Pons (tissue), 1 donor: ENCODE data around the gene GPC1.
"Not testable (repeated sequence)": the region's sequence is repeated elsewhere in the genome, so short reads cannot be mapped to it uniquely, and the experiment has no call there.

Experiments
- DNase-seq: peaks from one replicate; pipeline ENCODE4 v3.0.0-alpha.2; 2016; ENCODE audit warnings: low spot score

Gene GPC1

DNA sequence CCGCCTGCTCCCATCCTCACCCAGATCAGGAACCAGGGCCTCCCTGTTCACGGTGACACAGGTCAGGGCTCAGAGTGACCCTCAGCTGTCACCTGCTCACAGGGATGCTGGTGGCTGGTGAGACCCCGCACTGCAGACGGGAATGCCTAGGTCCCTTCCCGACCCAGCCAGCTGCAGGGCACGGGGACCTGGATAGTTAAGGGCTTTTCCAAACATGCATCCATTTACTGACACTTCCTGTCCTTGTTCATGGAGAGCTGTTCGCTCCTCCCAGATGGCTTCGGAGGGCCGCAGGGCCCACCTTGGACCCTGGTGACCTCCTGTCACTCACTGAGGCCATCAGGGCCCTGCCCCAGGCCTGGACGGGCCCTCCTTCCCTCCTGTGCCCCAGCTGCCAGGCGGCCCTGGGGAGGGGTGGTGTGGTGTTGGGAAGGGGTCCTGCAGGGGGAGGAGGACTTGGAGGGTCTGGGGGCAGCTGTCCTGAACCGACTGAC is 31.7 kb downstream of the GPC1 start:
- no peak for DNase-seq

DNA sequence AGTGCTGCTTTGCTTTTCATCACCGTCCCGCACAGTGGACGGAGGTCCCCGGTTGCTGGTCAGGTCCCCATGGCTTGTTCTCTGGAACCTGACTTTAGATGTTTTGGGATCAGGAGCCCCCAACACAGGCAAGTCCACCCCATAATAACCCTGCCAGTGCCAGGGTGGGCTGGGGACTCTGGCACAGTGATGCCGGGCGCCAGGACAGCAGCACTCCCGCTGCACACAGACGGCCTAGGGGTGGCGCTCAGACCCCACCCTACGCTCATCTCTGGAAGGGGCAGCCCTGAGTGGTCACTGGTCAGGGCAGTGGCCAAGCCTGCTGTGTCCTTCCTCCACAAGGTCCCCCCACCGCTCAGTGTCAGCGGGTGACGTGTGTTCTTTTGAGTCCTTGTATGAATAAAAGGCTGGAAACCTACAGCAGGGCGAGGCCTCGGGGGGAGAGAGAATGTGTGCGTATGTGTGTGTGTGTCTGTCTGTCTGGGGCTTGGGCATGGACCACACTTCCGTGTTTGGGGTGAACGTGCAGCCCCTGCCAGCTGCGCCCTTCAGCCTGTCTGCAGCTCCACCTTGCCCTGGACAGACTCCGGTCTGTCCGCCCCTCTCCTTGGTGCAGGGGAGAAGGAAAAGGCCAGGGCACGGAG is 32.3 kb downstream of the GPC1 start:
- DNase-seq: no peak

DNA sequence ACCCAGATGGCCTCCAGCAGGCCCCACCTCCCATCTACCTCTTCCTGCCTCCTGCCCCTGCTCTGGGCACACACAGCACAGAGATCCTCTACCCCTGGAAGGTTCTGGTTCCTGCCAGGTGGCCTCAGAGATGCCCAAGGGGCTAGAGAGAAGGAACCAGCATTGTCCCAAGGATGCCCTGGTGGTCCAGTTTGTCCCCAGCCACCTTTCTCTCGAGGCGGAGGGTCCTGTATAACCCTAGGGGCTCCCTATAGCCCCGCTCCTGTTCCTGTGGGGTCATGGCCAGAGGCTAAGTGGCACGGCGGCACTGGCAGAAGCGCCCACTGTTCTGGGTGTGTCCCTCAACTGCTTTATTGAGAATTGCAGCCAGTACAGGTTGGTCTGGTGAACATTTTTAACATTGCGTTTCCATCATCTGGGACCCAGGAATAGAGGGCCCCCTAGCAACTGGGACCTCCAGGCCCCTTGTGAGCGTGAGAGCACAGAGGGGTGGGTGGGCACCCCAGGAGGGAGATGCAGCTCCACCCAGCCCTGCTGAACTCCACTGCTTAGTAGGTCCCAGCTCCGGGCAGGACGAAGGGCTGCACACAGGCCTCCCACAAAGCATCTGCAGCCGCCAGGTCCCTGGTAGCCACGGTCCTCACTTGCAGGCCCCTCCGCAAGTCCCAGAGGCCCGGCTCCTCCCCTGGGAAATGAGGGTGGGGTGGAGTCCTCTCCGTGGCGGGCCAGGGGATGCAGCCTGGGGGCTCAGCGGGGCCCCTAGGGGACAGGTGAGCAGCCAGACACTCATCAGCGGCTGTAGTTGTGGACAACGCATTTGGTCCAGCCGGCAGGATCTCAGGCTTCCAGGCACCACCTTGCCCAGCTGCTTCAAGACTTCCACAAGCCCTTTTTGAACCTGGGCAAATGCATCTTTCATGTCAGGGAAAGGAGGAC is 33.1 kb downstream of the GPC1 start:
- no peak for DNase-seq

DNA sequence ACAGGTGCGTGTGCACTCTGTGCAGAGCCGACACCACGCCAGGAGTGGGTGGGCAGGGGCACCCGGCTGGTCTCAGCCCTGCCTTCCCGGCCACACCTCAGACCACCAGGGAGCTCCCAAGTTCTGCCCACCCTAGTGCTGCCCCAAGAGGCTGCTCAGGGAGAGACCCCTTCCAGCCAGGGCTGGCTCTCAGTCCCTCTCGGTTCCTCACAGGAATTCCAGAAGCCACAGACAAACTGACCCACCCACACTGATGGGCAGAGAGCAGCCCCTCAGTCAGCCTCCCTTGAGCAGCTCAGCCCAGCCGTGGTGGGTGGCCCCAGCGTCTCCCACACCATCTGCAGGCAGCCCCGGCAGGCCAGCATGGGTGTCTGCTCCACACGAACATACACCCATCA is 33.8 kb downstream of the GPC1 start:
- DNase-seq: no peak

DNA sequence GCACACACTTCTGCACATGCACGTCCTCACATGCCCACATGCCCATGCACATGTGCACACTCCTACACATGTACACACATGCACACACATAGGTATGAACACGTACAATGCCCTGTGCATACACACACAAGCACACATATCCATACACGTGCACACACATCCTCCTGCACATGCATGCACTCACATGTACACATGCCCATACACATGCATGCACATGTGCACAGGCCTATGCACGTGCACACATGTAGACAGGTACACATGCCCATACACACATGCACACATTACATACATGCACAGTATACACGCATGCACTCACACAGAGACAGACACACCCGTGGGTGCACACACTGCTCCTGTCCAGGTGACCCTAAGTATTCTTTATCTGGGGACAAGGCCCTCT is 34.3 kb downstream of the GPC1 start:
- no peak for DNase-seq

DNA sequence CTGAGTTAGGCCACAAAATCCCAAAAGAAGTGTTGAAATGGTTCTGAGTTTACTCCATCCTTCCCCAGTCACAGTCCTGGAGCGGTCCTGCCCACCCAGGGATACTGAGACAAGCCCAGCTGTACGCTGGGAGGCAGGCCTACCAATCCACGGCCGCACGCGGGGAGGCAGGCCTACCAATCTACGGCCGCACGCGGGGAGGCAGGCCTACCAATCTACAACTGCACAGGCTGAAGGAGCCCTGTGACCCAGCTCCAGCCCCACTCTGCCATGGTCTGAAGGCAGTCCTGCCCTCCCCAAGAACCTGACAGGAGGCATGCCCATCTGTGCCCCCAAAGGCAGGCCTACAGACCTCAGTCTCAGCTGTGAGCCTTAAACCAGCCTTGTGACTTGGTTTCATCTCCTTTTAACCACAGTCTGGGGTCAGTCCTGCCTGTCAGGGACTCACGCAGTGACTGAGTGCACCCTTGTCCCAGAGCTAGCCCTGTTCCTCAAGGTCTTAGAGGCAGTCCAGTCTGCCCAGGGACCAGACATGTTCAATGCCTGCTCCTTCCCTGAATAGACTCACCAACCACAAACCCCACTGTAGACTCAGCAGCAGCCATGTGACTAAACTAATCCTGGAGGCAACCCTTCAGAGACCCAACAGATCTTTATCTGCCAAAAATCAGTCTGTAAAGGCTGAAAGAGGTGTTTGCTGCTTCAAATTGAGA is 36.8 kb downstream of the GPC1 start:
- no peak for DNase-seq

DNA sequence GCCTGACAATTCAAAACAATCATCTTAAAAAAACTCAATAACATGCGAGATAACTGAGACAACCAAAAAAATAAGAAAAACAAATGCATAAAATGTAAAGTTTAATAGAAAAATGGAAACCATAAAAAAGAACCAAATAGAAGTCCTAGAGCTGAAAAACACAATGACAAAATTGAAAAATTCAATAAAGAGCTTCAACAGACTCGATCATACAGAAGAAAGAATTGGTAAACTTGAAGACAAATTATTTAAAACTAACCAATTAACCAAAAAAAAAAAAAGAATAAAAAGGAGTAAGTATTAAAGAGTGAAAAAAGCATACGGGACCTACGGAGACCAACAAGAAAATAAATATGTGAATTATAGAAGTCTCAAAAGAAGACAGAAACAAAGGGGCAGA is 37.7 kb downstream of the GPC1 start:
- DNase-seq: no peak

DNA sequence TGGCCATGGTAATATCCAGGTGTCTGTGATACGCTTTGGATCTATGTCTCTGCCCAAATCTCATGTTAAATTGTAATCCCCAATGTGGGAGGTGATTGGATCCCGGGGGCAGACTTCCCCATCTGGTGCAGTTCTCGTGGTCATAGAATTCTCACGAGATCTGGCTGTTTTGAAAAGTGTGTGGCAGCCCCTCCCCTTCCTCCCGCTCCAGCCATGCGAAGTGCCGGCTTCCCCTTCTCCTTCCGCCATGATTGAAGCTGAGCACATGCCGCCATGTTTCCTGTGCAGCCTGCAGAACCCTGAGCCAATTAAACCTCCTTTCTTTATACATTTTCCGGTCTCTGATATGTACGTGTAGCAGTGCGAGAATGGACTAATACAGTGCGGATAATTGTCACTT is 42.5 kb downstream of the GPC1 start:
- no peak for DNase-seq

DNA sequence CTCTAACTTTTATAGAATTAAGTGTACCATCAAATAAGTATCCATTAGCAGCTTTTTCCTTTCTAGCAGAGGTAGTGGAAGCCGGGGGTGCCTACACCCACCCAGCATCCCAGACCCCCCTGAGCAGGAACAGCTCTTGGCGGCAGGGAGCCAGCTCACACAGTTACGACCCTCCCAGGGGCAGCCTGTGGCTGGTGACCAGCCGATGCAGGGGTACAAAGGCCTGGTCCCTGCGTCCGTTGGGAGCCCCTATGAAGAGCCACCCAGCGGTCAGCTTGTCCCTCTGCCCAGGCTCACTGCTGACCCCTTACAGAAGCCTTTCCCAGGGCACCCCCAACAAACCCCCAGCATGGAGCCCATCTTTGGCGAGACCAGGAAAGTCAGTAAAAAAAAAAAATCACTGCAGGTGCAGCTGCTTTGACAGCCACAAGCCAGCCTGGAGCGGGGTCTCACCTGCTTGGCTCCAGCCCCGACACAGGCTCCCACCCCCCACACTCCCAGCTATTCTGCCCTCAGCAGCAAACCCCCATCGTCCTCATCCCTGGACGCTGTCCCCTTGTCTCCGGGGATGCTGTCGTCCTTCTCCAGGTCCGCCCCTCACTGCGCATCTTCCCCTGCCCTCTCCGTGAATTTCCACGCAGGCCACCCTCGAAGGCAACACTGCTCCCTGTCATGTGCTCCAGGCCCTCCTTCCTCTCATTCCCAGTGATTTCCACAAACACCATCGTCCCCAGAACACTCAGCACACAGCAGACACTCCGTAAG is 43.1 kb downstream of the GPC1 start:
- DNase-seq: no peak

DNA sequence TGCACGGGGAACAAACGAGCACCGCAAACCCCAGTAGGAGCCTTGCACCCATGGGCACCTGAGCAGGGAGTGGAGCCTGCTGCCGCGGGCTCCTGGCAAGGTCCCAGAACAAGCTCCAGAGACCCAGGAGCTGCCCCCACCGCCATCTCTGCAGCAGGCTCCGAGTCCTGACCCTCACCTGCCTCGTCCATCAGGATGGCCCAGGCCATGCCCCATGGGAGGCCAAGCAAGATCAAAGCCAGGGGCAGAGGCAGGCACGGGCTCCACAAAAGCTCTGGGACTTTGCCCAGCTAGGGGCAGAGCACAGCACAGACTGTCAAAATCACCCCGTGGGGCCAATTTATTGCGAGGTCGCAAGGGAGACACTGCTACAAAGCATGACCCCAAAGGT is 43.6 kb downstream of the GPC1 start:
- DNase-seq: no peak

DNA sequence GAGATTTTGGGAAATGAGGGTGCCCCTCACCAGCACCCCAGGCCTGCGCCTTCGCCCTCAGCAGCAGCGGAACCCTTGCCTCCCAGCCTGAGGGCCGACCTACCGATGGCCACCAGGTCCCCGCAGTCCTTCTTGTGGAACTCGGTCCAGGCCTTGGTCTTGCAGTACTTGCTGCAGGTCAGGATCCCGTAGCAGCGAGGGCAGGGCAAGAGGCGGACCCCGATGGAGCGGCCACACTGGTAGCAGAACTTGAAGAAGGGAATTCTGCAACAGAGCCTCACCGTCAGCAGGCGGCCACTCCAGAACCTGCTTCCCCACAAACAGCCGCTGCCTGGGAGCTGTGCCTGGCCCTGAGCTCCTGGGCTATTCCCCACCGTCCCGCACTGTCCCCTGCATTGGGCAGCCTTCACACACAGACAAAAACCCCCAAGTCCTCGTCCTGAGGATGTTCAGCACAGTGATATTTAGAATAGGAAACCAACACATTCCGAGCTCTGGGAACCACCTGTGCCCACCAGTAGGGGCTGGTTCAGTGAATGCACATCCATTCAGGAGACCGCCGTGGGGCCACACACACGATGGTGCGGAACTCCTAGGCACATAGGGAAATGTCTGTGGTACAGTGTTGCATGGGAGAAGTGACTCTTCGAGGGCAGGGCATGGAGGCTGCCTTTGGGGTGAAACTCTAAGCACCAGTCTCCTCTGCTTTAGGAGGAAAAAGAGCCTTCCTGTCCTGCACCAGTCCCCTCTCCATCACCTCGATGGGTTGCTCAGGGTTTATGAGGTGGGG is 45.6 kb downstream of the GPC1 start:
- DNase-seq: no peak

DNA sequence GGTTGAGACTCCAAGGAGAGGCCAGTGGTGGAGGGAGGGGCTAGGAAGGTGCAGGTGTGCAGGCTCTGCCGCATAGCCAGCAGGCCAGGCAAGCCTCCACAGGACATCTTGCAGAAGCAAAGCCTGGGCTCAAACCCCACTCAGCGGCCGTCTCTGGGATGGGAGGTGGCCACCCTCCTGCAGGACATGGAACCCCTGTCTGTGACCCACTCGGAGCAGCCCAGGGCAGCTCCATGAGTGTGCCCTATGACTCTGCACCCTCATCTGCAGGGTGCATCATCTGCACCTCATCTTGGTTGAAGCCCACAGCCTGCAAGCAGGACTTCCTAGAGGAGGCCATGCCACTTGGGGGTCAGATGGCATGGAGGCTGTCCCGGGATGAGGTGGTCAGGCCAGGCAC is 46.3 kb downstream of the GPC1 start:
- DNase-seq: no peak

DNA sequence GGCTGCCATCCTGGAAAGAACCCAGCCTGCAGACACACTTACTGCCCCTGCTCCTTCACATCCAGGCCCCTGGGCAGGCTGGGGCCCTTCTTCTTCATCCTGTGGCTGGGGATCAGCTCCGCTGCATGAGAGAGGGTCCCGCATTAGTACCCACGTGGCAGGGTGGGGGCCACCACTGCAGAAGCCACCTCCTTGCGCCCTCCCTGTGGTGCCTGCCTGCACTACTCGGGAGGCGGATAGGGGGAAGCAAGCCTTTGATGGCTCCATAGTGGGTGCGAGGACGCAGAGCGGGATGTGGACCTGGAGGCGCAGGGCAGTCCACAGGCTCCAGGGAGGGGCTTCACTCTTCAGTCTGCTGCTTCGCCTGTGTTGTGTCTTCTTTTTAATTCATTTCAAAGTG is 46.7 kb downstream of the GPC1 start:
- no peak for DNase-seq

DNA sequence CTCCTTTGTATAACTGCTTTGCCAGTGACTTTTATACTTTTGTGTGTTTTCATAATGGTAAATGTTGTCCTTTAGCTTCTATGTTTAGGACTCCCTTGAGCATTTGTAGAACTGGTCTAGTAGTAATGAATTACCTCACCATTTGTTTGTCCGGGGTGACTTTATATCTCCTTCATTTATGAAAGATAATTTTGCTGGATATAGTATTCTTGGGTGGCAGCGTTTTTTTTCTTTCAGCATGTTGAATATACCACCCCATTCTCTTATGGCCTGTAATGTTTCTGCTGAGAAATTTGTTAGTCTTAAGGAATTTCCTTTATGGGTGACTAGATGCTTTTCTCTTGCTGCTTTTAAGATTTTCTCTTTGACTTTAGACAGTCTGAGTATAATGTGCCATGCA is 56.0 kb downstream of the GPC1 start:
- no peak for DNase-seq

DNA sequence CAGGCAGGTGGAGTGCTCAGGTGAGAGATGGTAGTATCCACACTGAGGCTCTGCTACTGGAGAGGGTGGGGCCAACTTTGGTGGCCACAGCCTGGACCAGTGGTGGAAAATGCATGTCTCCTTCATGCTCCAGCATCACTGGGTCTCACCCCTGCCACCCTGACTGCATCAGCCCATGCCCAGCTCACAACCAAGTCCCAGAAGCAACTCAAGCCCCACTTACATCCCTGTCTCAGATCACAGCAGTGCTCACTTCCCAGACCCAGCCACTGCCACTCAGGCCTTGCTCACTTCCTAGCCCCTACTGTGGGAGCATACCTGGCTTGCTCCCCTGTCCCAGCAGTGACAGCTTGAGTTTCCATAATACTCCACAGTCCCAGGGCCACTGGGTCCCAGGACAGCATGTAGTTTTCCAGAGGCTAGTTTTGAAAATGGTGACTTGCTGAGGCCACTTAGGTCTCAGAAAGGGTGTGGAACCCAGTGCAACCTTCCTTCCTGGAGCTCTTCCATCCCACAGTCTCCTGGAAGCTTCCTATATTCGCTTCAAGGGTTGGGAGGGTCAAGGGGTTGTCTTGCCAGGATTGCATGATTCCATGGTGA is 58.8 kb downstream of the GPC1 start:
- DNase-seq: no peak

DNA sequence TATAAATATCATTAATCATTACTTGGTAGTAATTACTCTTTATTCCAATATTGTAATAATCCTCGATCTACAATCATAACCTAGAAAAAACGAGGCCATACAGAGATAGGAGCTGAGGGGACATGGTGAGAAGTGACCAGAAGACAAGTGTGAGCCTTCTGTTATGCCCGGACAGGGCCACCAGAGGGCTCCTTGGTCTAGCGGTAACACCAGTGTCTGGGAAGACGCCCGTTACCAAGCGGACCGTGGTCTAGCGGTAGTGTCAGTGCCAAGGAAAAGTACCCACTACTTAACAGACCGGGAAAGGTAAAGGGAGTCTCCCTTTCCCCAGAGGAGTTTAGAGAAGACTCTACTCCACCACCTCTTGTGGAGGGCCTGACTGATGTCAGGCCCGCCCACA is 59.5 kb downstream of the GPC1 start:
- not testable (repeated sequence) for DNase-seq

DNA sequence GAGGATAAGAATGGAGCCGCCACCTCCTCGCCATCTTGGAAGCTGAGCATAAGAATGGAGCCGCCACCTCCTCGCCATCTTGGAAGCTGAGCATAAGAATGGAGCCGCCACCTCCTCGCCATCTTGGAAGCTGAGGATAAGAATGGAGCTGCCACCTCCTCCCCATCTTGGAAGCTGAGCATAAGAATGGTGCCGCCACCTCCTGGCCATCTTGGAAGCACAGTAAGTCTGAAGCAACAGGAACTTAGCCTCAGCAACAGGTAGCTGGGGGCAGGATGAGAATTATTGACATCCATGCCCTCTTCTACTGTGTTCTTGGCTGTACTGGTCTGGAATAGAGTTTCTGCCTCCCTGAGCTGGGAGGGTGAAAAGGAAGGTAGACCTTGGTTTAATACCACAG is 61.6 kb downstream of the GPC1 start:
- not testable (repeated sequence) for DNase-seq

DNA sequence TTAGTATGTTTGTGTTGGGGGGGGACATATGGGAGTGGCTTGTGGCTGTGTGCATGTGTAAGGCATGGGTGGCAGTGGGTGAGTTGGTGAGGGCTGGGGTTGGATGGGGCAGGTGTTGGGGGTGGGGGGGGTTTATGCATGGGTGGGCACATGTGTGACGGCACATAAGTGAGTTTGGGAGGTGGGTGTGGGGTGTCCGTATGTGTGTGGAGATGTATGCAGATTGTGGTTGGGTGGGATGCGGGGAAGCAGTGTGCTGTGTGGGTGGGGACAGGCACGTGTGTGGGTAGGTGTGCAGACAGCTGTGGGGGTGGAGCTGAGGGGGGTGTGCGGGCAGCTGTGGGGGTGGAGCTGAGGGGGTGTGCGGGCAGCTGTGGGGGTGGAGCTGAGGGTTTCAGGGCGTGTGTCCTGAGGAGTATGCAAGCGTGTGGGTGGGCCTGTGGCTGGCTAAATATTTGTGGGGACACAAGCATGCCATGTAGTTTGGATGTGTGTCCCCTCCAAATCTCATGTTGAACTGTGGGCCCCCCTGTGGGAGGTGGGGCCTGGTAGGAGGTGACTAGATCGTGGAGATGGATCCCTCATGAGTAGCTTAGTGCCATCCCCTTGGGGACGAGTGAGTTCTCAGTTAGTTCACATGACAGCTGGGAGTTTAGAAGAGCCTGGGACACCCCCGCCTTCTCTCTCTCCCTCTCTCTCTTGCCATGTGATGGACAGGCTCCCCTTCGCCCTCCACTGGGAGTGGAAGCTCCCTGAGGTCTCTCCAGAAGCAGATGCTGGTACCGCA is 62.9 kb downstream of the GPC1 start:
- no peak for DNase-seq

DNA sequence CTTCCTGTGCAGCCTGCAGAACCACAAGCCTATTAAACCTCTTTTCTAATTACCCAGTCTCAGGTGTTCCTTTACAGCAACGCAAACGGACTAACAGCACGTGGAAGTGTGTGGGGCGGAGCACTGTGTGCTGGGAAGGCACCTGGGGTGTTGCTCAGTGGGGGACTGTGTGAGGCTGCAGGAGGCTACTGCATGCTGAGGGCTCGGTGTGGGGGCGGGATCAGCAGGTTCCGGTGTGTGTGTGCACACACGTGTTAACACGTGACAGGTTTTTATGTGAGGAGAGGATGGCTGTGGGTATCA is 63.4 kb downstream of the GPC1 start:
- no peak for DNase-seq
